Activated naive CD8-positive, alpha-beta T cell treated with anti-CD3 and anti-CD28 coated beads for 36 hours (primary cell): Measurements from ENCODE around the gene MARCHF4. TPM values are rescaled to one million over a fixed set of nuclear protein-coding genes. Genes with fewer than 3 reads are reported as not detected.
A peak's percentile ranks its signal among the peaks of the same experiment; 100 is the strongest.

Source experiments
- DNase-seq: peaks from one replicate; pipeline ENCODE4 v3.0.0; 2021
- H3K27ac Mint-ChIP-seq: one replicate; pipeline ENCODE4 v1.8.0; 2022; ENCODE audit warnings: mild to moderate bottlenecking, moderate library complexity, mixed read lengths
- H3K27me3 Mint-ChIP-seq: one replicate; pipeline ENCODE4 v1.8.0; 2022; ENCODE audit warnings: mild to moderate bottlenecking, mixed read lengths
- H3K36me3 Mint-ChIP-seq: one replicate; pipeline ENCODE4 v1.8.0; 2021; ENCODE audit warnings: mild to moderate bottlenecking, mixed read lengths
- H3K4me1 Mint-ChIP-seq: one replicate; pipeline ENCODE4 v1.8.0; 2021; ENCODE audit warnings: mixed read lengths
- H3K4me3 Mint-ChIP-seq: one replicate; pipeline ENCODE4 v1.8.0; 2022; ENCODE audit warnings: mild to moderate bottlenecking, moderate library complexity, mixed read lengths
- H3K9me3 Mint-ChIP-seq: one replicate; pipeline ENCODE4 v1.8.0; 2022; ENCODE audit warnings: mixed read lengths
- total RNA-seq, 2 experiments: library from RNA; stranded (reverse); gene quantifications; one replicate each; pipeline ENCODE4 v1.2.3, GENCODE V29; 2021

Gene MARCHF4
- total RNA-seq, 2 experiments from 2014 or later, result not detected

DNA sequence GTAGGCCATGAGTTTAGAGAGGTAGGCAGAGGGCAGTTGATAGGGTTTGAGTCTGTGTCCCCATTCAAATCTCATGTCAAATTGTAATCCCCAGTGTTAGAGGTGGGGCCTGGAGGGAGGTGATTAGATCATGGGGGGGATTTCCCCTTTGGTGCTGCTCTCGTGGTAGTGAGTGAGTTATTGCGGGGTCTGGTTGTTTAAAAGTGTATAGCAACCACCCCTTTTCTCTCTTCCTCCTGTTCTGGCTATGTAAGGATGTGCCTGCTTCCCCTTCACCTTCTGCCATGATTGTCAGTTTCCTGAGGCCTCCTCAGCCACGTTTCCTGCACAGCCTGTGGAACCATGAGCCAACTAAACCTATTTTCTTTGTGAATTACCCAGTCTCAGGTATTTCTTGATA lies 25.5 kb downstream of the MARCHF4 start:
- Mint-ChIP-seq H3K27ac (peak overlapping the region; percentile 75), H3K27me3 (no peaks in the 10 kb centered on the region), H3K4me1 (peaks cover 55% of the 10 kb centered on the region), H3K4me3 (no peak overlapping the region), H3K9me3 (no peaks in the 10 kb centered on the region), H3K36me3 (peaks cover 1% of the 10 kb centered on the region)
- no peak for DNase-seq

- Mint-ChIP-seq H3K4me3 (no peak overlapping the region), H3K9me3 (no peaks in the 10 kb centered on the region), H3K27me3 (no peaks in the 10 kb centered on the region), H3K4me1 (peaks cover 55% of the 10 kb centered on the region), H3K36me3 (peaks cover 1% of the 10 kb centered on the region), H3K27ac (no peak overlapping the region)
- no peak for DNase-seq
Measured at GRCh38 chr2:216345846-216346245, 26.4 kb downstream of the MARCHF4 start.

DNA sequence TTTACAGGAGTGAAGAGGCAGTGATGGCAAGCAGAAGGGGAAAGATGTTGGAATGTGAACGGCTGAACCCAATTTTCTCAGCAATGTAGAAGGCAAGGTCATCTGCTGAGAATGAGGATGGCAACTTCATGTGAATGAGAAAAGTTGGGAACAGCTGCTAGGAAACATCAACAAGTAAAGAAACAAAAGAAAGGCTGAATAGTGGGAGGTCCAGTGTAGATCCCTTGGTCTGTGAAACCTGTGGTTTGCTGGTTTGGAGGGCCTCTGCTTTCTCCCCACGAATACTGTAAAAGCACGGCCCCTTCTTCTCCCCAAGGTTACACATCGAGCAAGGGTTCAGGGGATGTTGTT lies 27.4 kb downstream of the MARCHF4 start:
- no peaks in the 10 kb centered on the region for H3K27me3 Mint-ChIP-seq
- H3K4me3 Mint-ChIP-seq, result no peak overlapping the region
- no peak for DNase-seq
- H3K4me1 Mint-ChIP-seq, result peaks cover 46% of the 10 kb centered on the region
- peaks cover 1% of the 10 kb centered on the region for H3K36me3 Mint-ChIP-seq
- H3K27ac Mint-ChIP-seq, result no peak overlapping the region
- H3K9me3 Mint-ChIP-seq, result no peaks in the 10 kb centered on the region

DNA sequence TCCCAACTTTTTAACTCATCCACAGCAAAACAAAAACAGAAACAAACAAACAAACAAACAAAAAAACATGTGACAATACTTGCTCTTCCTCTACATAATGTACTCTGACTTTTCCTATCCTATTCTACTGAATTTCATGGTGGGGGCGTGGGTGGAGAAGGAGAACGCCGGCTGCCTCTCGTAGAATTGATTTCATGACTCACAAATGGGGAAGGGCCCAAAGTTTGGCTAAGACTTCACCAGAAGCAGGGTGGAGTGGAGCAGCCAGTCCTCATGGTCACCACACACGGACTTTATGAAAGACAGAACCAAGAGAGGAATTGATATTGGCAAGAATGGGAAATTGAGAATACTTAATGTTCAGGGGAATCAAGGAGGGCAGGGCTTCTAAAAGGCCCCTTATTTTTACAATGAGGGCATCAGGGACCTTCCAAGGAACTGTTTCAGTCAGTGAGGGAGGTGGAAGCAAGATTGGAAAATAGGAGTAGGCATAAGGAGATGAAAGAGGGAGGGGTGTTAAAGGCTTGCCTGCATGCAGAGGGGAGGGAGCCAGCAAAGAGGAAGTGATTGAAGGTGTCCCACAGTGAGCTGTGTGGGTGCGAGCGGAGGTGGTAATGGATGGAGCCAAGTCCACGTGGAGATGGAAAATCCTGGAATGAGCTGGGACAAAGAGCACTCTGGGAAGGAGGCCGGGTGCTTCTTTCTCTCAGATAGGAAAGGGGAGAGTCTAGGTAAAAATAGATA lies 27.9 kb downstream of the MARCHF4 start:
- Mint-ChIP-seq H3K27me3 (no peaks in the 10 kb centered on the region), H3K4me1 (peaks cover 41% of the 10 kb centered on the region), H3K9me3 (no peaks in the 10 kb centered on the region), H3K27ac (no peak overlapping the region), H3K4me3 (no peak overlapping the region), H3K36me3 (peaks cover 1% of the 10 kb centered on the region)
- DNase-seq, result no peak

GRCh38 chr2:216343221-216343980 lies 28.9 kb downstream of the MARCHF4 start:
- no peak for DNase-seq
- peaks cover 1% of the 10 kb centered on the region for H3K36me3 Mint-ChIP-seq
- no peak overlapping the region for H3K4me3 Mint-ChIP-seq
- no peaks in the 10 kb centered on the region for H3K9me3 Mint-ChIP-seq
- no peaks in the 10 kb centered on the region for H3K27me3 Mint-ChIP-seq
- H3K4me1 Mint-ChIP-seq, result peaks cover 31% of the 10 kb centered on the region
- no peak overlapping the region for H3K27ac Mint-ChIP-seq

DNA sequence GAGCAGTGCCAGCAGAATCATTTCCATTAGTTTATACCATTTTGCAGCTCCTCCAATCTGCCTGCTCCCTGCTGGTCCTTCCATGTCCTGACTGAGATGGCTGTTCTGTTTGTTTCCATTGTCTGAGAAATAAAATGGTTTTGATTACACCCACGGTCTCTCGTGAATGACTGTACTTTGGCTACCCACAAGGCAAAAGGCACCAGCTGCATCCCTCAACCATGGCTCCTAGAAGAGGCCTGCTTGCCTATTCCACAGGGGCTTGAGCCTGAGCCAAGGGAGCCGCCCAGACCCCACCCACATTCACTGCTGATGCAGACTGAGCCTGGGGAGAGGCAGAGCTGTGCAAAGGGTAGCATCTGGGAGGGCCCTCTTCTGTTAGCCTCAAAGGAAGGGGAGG lies 31.2 kb downstream of the MARCHF4 start:
- Mint-ChIP-seq H3K4me3 (no peak overlapping the region), H3K27ac (no peak overlapping the region), H3K4me1 (peaks cover 19% of the 10 kb centered on the region), H3K36me3 (no peaks in the 10 kb centered on the region), H3K9me3 (no peaks in the 10 kb centered on the region), H3K27me3 (no peaks in the 10 kb centered on the region)
- no peak for DNase-seq

DNA sequence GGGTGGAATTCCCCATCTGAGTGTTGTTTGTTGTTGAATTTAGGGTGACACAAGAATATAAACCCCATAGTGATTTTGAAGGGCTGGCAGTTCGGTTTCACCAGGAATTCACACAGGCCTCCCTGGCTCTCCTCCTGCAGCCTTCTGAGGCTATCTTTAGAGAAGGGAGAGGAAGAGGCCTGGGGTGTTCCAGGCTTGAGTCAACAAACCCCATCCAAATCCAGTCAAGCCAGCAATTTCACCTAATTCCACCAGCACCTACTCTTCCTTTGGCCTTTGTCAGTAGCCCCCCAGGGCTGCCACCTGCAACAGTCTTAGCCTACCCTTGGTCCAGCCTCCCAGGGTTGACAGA lies 32.0 kb downstream of the MARCHF4 start:
- Mint-ChIP-seq H3K4me1 (peaks cover 17% of the 10 kb centered on the region), H3K27ac (no peak overlapping the region)
- no peak for DNase-seq

GRCh38 chr2:216339456-216340279 lies 32.6 kb downstream of the MARCHF4 start:
- no peaks in the 10 kb centered on the region for H3K9me3 Mint-ChIP-seq

More for the DNA sequence above, 32.0 kb downstream of the MARCHF4 start:
- H3K9me3 Mint-ChIP-seq, result no peaks in the 10 kb centered on the region
- no peak overlapping the region for H3K4me3 Mint-ChIP-seq
- no peaks in the 10 kb centered on the region for H3K36me3 Mint-ChIP-seq
- H3K27me3 Mint-ChIP-seq, result no peaks in the 10 kb centered on the region

GRCh38 chr2:216335252-216335651 lies 37.0 kb downstream of the MARCHF4 start:
- Mint-ChIP-seq H3K27ac (no peak overlapping the region), H3K4me1 (peaks cover 3% of the 10 kb centered on the region), H3K4me3 (no peak overlapping the region), H3K9me3 (peaks cover 5% of the 10 kb centered on the region), H3K36me3 (no peaks in the 10 kb centered on the region), H3K27me3 (no peaks in the 10 kb centered on the region)
- DNase-seq, result no peak

More at GRCh38 chr2:216339456-216340279, 32.6 kb downstream of the MARCHF4 start:
- Mint-ChIP-seq H3K36me3 (no peaks in the 10 kb centered on the region), H3K4me1 (peaks cover 12% of the 10 kb centered on the region), H3K4me3 (no peak overlapping the region), H3K27me3 (no peaks in the 10 kb centered on the region), H3K27ac (no peak overlapping the region)
- no peak for DNase-seq

- no peaks in the 10 kb centered on the region for H3K27me3 Mint-ChIP-seq
- no peak for DNase-seq
- no peak overlapping the region for H3K27ac Mint-ChIP-seq
- no peaks in the 10 kb centered on the region for H3K36me3 Mint-ChIP-seq
- H3K4me3 Mint-ChIP-seq, result no peak overlapping the region
- H3K9me3 Mint-ChIP-seq, result peaks cover 3% of the 10 kb centered on the region
- H3K4me1 Mint-ChIP-seq, result no peaks in the 10 kb centered on the region
Measured at GRCh38 chr2:216328347-216328746, 43.9 kb downstream of the MARCHF4 start.

DNA sequence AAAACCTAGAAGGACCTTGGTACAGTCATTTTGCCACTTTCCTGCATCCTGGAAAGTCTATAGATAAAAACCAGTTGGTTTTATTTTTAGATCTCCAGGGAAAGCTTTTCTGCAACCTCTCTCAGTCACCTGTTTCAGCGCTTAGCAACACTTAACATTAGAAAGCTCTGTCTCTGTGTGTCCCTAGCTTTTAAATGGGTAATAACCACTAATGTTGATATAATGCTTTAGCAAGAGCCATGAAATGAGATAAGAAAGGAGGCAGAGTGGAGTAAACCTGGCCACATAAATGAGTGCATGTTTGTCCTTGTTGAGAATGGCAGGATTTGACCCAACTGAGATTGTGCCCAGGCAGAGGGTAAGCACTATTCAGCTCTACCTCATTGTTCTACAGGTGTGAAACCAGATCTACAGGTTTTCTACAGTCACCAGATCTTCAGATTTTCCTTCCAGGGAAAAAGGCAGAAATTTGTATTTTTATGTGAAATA lies 44.8 kb downstream of the MARCHF4 start:
- H3K27me3 Mint-ChIP-seq, result no peaks in the 10 kb centered on the region
- no peaks in the 10 kb centered on the region for H3K36me3 Mint-ChIP-seq
- H3K27ac Mint-ChIP-seq, result no peak overlapping the region
- no peak overlapping the region for H3K4me3 Mint-ChIP-seq
- H3K9me3 Mint-ChIP-seq, result no peaks in the 10 kb centered on the region
- no peaks in the 10 kb centered on the region for H3K4me1 Mint-ChIP-seq
- no peak for DNase-seq

Other genes with a start within 250 kb of the MARCHF4 start
- 10 to 100 TPM; 22.4 to 25.3 TPM for gene SMARCAL1, start 40.0 kb upstream of the MARCHF4 start, total RNA-seq
- 1,000 to 10,000 TPM; 3,900 to 3,940 TPM for gene RPL37A, start 126.4 kb upstream of the MARCHF4 start, total RNA-seq